GM03348 (cell line): Measurements from ENCODE around the gene SOHLH1.

Experiments used
- DNase-seq: peaks from one replicate; pipeline ENCODE4 v3.0.0; 2012; ENCODE audit warnings: low spot score

Gene SOHLH1

GRCh38 chr9:135659252-135659651 is 40.0 kb downstream of the SOHLH1 start:
- no peak for DNase-seq

GRCh38 chr9:135657416-135657815 is 41.9 kb downstream of the SOHLH1 start:
- DNase-seq, result no peak

GRCh38 chr9:135655317-135655716 is 44.0 kb downstream of the SOHLH1 start:
- no peak for DNase-seq

GRCh38 chr9:135650408-135650807 is 48.9 kb downstream of the SOHLH1 start:
- no peak for DNase-seq

GRCh38 chr9:135649508-135649907 is 49.8 kb downstream of the SOHLH1 start:
- DNase-seq, result no peak

GRCh38 chr9:135648494-135649410 is 50.5 kb downstream of the SOHLH1 start:
- DNase-seq, result no peak

- no peak for DNase-seq
Measured at GRCh38 chr9:135647884-135648283, 51.4 kb downstream of the SOHLH1 start.

GRCh38 chr9:135644631-135645218 is 54.6 kb downstream of the SOHLH1 start:
- DNase-seq, result no peak
